ENCODE data around the gene DIPK1B. TPM values are rescaled to one million over a fixed set of nuclear protein-coding genes. Genes with fewer than 3 reads are reported as not detected.
"Not testable (repeated sequence)": the region's sequence is repeated elsewhere in the genome, so short reads cannot be mapped to it uniquely, and the experiment has no call there.

DIPK1B gene
- total RNA-seq, 1 donor from 2014 or later: 1.1 TPM

DNA sequence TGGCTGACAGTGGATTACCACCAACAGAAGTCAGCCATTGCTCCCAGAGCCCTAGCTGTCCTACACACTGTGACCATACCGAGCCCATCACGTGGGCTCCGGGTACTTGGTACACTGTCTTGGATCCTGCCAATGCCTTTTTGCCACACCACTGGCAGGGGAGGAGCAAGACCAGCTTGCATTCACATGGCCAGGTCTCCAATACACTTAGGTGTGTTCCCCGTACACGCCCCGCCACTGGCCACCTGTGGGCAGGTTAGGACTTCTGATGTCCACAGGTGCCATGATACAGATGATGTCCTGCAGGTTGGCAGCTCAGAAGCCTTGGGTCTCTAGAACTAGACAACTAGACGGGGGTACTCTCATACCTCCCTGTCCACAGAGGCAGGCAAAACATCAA lies 5.4 kb upstream of the DIPK1B start:
- H3K4me3 Mint-ChIP-seq: no peak overlapping the region
- H3K4me1 Mint-ChIP-seq: peaks cover 4% of the 10 kb centered on the region
- no peak overlapping the region for H3K27ac Mint-ChIP-seq
- H3K9me3 Mint-ChIP-seq: no peaks in the 10 kb centered on the region
- intact Hi-C loops (cut with micrococcal nuclease): no loop called here
- H3K27me3 Mint-ChIP-seq: peaks cover 32% of the 10 kb centered on the region
- no peaks in the 10 kb centered on the region for H3K36me3 Mint-ChIP-seq (ENCODE audit: low read depth)
- no peak for DNase-seq

DNA sequence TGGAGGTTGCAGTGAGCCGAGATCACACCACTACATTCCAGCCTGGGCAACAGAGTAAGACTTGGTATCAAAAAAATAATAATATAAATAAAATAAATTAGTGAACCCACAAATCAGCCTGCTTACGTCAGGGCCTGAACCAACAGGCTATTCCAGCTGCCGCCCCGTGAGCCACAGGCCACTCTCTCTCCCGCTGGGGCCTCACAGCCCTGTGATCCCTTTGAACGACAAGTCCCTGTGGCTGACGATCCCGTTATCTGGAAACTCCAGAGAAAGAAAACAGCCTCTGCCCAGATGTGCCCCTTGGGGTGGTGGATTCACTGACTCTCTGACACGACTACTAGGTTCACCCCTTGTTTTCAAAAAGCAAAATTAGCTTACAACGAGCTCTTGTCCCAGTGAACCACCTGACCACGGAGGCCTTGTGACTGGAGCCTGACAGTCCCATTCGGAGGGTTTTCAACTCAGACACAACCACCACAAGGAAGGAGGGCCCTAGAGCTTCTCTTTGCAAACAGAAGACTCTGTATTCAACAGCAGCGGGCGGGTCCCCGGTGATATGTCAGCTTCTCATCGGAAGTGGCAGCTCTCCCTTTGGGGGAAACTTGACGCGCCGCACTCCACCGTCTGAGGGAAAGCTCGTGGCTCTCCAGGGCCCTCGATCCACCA lies 4.4 kb upstream of the DIPK1B start:
- H3K9me3 Mint-ChIP-seq: no peaks in the 10 kb centered on the region
- no peak overlapping the region for H3K4me3 Mint-ChIP-seq
- H3K4me1 Mint-ChIP-seq: peaks cover 2% of the 10 kb centered on the region
- H3K27ac Mint-ChIP-seq: no peak overlapping the region
- intact Hi-C loops (cut with micrococcal nuclease): no loop called here
- H3K36me3 Mint-ChIP-seq (ENCODE audit: low read depth): no peaks in the 10 kb centered on the region
- H3K27me3 Mint-ChIP-seq: peaks cover 32% of the 10 kb centered on the region
- no peak for DNase-seq

DNA sequence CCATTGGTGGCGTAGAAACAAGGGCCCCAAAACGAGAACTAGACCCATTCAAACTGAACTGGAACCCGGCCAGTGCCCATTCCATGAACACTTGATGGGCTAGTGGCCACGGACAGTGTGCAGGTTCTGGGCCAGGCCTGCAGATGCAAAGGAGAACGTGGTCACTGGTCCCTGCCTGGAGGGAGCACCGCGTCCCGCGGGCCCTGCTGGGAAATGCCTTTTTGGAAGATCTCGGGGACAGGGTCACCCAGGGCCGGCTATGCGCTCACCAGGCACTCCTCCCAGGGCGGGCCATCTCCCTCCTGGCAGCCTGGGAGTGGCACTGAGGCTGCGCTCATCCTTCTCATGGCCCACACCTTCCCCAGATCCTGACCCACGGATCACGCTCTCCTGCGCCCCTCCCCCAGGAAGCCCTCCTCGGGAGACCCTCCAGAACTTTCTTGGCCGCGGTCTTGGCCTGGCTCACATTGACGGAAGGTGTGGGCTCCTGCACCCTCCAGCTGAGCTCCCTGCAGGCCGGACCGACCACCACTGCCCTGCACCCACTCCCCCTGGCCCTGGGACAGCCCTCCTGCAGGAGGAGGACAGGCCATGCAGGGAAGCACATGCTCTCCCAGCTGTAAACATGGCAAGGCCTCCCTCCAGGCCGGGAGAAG lies 2.8 kb upstream of the DIPK1B start:
- Mint-ChIP-seq H3K27ac (no peak overlapping the region), H3K9me3 (no peaks in the 10 kb centered on the region), H3K36me3 (ENCODE audit: low read depth) (no peaks in the 10 kb centered on the region), H3K4me1 (peaks cover 2% of the 10 kb centered on the region), H3K27me3 (peaks cover 38% of the 10 kb centered on the region), H3K4me3 (no peak overlapping the region)
- intact Hi-C loops (cut with micrococcal nuclease): no loop called here
- DNase-seq: no peak

DNA sequence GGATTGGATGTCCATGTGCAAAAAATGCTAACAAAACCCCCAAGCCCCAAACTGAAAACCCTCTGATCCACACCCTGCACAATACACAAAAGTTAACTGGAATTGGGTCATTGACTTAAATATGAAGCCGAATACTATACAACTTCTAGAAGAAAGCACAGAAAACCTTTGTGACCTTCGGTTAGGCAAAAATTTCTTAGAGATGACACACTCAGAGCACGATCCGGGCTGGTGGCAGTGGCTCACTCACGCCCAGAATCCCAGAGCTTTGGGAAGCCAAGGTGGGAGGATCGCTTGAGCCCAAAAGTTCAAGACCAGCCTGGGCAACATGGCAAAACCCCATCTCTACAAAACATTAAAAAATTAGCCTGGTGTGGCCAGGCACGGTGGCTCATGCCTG lies 1.8 kb upstream of the DIPK1B start:
- no peak for DNase-seq
- Mint-ChIP-seq H3K27me3 (peaks cover 34% of the 10 kb centered on the region), H3K9me3 (no peaks in the 10 kb centered on the region), H3K36me3 (ENCODE audit: low read depth) (no peaks in the 10 kb centered on the region), H3K4me3 (no peak overlapping the region), H3K27ac (no peak overlapping the region), H3K4me1 (peaks cover 2% of the 10 kb centered on the region)
- intact Hi-C loops (cut with micrococcal nuclease): no loop called here

DNA sequence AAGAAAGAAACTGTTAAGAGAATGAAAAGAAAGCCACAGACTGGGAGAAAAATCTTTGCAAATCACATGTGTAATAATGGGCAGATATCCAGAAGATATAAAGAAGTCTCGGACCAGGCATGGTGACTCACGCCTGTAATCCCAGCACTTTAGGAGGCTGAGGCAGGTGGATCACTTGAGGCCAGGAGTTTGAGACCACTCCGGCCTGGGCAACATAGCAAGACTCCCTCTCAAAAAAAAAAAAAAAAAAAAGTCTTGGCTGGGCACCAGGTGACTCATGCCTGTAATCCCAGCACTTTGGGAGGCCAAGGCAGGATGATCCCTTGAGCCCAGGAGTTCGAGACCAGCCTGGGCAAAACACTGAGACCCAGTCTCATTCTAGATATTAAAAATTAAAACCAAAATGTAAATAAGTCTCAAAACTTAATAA lies 1.1 kb upstream of the DIPK1B start:
- H3K4me1 Mint-ChIP-seq; DNase-seq; H3K27ac Mint-ChIP-seq; H3K9me3 Mint-ChIP-seq; intact Hi-C loops (cut with micrococcal nuclease); H3K36me3 Mint-ChIP-seq (ENCODE audit: low read depth): not testable (repeated sequence)
- peak overlapping the region; percentile 19 for H3K4me3 Mint-ChIP-seq
- H3K27me3 Mint-ChIP-seq: peaks cover 29% of the 10 kb centered on the region

DNA sequence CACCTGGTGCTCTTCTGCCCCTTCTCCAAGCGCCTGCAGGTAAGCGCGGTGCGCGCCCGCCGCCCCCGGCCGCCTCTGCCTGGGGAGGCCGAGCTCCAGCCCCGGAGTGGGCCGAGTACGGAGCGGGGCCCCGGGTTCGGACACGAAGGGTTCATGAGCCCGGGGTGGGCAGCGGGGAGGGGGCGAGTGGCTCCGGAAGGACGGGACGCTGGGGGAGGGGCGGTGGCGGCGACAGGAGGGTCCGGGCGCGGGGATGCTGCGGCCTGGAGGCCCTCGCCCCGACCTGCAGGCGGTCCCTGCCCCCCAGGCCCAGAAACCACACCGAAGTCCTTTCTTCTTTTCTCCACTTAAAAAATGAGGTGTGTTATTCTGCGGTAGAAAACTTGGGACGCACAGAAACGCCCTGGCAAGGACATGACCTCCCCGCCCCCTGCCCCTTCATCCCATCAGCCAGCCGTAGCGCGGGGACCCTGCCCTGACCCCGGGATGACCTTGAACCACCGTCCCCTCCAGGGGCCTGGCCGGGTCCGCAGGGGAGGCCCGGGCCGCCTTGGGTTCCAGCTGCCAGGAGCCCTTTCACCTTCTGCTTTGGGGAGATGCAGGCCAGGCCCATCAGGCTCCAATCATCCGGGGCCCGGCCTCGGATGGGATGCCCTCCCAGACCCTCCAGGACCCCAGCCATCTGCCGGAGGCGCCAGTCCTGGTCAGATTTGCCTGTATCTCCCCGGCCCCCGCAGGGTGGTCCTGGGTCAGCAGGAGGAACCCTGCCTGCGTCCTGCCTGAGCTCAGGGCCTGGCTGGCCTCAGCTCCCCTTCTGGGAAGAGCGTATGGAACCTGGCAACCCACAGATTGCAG lies 545 bp downstream of the DIPK1B start:
- Mint-ChIP-seq H3K4me3 (peak overlapping the region; percentile 21), H3K27me3 (peaks cover 29% of the 10 kb centered on the region), H3K9me3 (no peaks in the 10 kb centered on the region), H3K4me1 (peaks cover 2% of the 10 kb centered on the region), H3K36me3 (ENCODE audit: low read depth) (no peaks in the 10 kb centered on the region), H3K27ac (no peak overlapping the region)
- intact Hi-C loops (cut with micrococcal nuclease): no loop called here
- DNase-seq: no peak

DNA sequence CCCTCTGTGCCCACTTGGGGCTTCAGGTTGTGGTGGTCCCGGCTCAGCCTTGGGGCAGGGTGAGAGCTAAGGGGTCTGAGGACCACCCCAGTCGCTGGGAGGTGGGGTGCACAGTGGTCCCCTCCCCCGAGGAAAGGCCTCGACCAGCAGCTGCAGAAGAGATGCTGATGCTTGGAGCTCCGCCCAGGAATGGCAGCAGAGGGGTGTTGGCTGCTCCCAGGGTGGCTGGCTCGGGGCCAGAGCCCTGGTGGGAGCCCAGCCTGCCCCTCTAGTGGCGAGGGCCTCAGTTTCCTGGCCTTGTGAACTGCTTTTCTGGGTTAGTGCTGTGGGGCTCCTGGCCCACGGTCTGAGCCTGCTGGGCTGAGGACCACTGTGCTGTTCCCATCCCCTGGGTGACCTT lies 1.2 kb downstream of the DIPK1B start:
- Mint-ChIP-seq H3K9me3 (no peaks in the 10 kb centered on the region), H3K4me3 (peak overlapping the region; percentile 30), H3K27me3 (peaks cover 26% of the 10 kb centered on the region), H3K36me3 (ENCODE audit: low read depth) (no peaks in the 10 kb centered on the region), H3K27ac (no peak overlapping the region), H3K4me1 (peaks cover 2% of the 10 kb centered on the region)
- intact Hi-C loops (cut with micrococcal nuclease): no loop called here
- no peak for DNase-seq

DNA sequence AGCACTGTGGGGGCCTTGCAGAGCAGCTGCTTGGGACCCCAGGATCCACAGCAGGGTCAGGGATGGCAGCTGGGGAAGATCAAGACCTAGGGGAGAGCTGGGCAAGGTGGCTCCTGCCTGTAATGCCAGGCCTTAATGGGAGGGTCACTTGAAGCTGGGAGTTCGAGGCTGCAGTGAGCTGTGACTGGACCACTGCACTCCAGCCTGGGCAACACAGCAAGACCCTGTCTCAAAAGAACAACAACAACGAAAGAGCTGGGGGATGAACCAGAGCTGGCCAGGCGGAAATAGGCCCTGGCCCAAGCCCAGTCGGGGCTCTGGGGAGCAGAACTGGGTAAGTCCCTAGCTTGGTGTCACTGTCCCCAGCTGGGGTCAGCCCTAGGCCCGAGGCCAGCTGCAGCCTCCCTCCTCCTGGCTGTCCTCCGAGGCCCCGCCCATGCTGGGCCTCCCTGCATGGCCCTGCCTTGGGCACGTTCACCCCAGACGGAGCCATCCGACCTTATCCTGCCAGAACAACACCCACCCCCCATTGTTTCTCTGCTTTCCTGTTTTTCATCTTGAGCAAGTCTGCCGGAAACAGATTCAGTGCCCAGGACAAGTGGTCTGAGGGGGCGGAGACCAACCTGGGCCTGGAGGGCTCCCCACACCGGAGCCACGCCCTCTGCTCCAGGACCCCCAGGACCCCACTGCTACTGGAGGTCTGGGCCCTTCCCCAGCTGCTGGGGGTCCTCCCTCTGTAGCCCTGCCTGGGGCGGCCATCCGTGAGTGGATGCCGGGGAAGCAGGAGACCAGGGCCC lies 1.9 kb downstream of the DIPK1B start:
- Mint-ChIP-seq H3K27me3 (peaks cover 23% of the 10 kb centered on the region), H3K4me1 (peaks cover 2% of the 10 kb centered on the region), H3K9me3 (no peaks in the 10 kb centered on the region), H3K36me3 (ENCODE audit: low read depth) (no peaks in the 10 kb centered on the region), H3K4me3 (peak overlapping the region; percentile 30), H3K27ac (no peak overlapping the region)
- intact Hi-C loops (cut with micrococcal nuclease): no loop called here
- DNase-seq: no peak

DNA sequence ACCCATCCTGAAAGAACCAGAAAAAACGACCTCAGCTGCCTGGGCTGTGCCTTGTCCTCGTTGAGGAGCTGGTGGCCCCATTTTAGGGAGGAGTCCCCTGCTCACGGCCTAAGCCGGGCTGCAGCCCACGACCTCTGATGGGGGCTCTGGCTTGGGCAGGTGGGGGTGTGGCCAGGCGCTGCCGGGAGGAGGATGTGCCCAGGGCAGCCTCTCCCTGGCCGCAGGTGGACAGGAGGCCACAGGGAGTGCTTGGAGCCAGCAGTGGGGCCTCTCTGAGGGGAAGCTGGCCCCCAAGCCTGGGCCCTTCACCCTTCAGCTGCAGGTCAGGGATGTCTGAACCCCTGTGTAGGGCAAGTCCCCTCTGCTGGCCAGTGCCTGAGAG lies 2.5 kb downstream of the DIPK1B start:
- no peak for DNase-seq
- intact Hi-C loops (cut with micrococcal nuclease): no loop called here
- Mint-ChIP-seq H3K27ac (no peak overlapping the region), H3K27me3 (peaks cover 23% of the 10 kb centered on the region), H3K9me3 (no peaks in the 10 kb centered on the region), H3K36me3 (ENCODE audit: low read depth) (no peaks in the 10 kb centered on the region), H3K4me3 (no peak overlapping the region), H3K4me1 (peaks cover 2% of the 10 kb centered on the region)

DNA sequence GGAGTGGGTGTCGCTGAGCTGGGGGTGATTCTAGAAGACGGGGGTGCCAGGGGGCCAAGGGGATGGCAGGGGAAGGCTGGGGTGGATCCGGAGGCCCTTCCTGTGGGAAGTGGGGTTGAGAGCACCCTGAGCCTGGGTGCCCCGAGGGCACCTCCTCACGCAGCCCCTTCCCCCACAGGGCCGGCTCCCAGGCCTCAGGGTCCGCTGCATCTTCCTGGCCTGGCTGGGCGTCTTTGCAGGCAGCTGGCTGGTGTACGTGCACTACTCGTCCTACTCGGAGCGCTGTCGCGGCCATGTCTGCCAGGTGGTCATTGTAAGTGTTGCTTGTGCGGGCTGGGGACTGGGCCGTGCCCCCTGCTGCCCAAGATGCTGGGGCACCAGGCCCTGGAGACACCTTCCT lies 5.0 kb downstream of the DIPK1B start:
- Mint-ChIP-seq H3K36me3 (ENCODE audit: low read depth) (peaks cover 3% of the 10 kb centered on the region), H3K27me3 (peaks cover 9% of the 10 kb centered on the region), H3K4me1 (peaks cover 3% of the 10 kb centered on the region), H3K9me3 (no peaks in the 10 kb centered on the region), H3K27ac (no peak overlapping the region), H3K4me3 (no peak overlapping the region)
- intact Hi-C loops (cut with micrococcal nuclease): no loop called here
- DNase-seq: no peak

DNA sequence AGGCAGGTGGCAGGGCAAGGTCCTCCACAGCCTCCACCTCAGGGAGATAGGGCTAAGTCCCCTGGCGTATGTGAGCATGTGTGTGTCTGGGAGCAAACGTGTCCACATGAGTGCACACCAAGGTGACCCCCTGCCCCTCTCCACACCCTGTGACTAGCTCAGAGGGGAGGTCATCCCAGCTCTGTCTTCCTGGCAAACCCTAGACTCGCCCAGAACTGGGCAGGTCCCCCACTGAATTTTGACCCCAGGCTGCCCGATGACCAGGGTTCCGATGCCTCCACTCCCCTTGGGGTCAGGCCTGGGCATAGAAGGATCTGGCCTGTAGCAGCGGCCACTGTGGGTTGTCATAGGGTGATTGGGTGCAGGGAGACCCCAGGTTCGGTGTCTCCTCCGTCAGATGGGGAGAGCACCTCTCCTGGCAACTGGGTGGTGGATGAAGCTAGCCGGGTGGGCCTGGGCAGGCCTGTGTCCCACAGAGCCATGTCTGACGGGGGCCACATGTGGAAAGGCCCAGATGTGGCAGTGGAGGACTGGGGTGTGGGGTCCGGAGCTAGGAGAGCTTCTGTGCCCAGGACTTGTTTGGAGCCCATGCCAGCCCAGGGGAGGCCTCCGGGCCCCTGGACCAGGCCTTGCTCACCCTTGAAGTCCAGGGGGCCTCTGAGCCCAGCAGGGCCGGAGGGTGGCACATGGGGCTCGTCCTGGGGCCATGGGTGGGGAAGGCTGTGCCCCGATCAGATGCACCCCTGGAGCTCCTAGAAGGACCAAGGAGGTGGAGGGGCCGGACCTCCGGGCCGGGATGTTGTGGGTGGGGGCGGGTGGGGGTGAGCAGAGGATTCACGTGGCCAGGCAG lies 6.2 kb downstream of the DIPK1B start:
- H3K4me3 Mint-ChIP-seq: no peak overlapping the region
- H3K27ac Mint-ChIP-seq: no peak overlapping the region
- DNase-seq: no peak
- no peaks in the 10 kb centered on the region for H3K9me3 Mint-ChIP-seq
- peaks cover 6% of the 10 kb centered on the region for H3K27me3 Mint-ChIP-seq
- H3K36me3 Mint-ChIP-seq (ENCODE audit: low read depth): peaks cover 5% of the 10 kb centered on the region
- peaks cover 3% of the 10 kb centered on the region for H3K4me1 Mint-ChIP-seq
- intact Hi-C loops (cut with micrococcal nuclease): no loop called here

DNA sequence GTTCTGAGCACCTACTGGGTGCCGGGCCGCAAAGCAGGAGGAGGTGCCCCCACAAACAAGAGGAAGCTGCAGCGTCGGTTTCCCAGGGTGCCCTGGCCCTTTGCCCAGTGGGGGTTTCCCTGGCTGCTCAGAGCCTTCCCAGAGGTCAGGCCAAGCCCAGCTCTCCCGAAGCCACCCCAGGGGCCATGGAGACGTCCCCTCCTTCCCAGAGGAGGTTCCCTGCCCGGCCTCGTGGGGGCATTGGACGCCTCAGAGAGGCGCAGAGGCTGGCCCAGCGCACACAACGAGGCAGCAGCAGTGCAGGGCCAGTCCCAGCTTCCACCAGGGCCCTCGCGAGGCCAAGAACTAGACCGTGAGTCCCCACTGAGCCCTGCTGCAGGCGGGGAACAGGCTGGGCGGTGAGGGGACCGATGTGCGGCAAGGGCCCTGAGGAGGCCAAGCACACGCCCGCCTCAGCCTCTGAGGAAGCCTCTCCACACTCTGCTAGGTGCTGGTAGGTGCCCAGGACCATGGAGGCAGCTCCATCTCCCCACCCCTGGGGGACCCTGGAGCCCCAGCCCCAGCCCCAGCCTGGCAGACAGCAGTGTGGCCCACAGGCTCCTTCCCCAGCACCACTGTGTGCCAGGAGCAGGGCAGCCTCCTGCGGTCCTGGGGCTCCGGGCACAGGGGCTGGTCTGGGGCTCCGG lies 7.0 kb downstream of the DIPK1B start:
- Mint-ChIP-seq H3K27me3 (peaks cover 2% of the 10 kb centered on the region), H3K36me3 (ENCODE audit: low read depth) (peaks cover 12% of the 10 kb centered on the region), H3K4me3 (no peak overlapping the region), H3K4me1 (peaks cover 4% of the 10 kb centered on the region), H3K27ac (no peak overlapping the region), H3K9me3 (no peaks in the 10 kb centered on the region)
- DNase-seq: no peak
- intact Hi-C loops (cut with micrococcal nuclease): no loop called here

All from activated CD4-positive, alpha-beta T cell treated with anti-CD3 and anti-CD28 coated beads, Interleukin-2, amount 10 ng/mL, durations not matched to agents 24 days and 14 days (primary cell).